AG10803 (cell line): ENCODE results near the gene AGAP1.

Source experiments
- DNase-seq: peaks from one replicate; pipeline ENCODE4 v3.0.0; 2010; ENCODE audit warnings: low read depth
- H3K4me3 ChIP-seq: 2 replicates; pipeline ENCODE4 v1.5.1; 2011; ENCODE audit warnings: mild to moderate bottlenecking, low read length, control low read depth
- TF ChIP-seq, protein P1 (sequence below): conservative IDR thresholded peaks from 2 replicates; pipeline ENCODE4 v1.5.1; 2011; ENCODE audit warnings: mild to moderate bottlenecking, low read length, control low read depth, inconsistent platforms

Gene AGAP1

DNA sequence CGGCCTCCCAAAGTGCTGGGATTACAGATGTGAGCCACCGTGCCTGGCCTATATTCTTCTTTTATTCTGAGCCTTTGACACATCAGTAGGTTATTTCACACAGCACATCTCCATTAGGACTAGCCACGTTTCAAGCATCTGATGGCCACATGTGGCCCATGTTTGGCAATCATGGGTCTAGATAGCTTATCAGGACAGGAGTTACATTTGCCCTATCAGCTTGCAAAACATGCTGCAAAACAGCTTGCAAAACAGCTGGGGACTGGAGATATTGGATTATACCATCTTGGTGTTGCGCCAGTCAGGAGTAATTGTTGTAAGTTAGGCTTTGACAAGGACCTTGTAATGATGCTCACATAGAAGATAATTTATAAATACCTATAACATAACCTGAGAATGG, 579.4 kb downstream of the AGAP1 start:
- no peak overlapping the region for H3K4me3 ChIP-seq
- TF ChIP-seq, protein P1, sequence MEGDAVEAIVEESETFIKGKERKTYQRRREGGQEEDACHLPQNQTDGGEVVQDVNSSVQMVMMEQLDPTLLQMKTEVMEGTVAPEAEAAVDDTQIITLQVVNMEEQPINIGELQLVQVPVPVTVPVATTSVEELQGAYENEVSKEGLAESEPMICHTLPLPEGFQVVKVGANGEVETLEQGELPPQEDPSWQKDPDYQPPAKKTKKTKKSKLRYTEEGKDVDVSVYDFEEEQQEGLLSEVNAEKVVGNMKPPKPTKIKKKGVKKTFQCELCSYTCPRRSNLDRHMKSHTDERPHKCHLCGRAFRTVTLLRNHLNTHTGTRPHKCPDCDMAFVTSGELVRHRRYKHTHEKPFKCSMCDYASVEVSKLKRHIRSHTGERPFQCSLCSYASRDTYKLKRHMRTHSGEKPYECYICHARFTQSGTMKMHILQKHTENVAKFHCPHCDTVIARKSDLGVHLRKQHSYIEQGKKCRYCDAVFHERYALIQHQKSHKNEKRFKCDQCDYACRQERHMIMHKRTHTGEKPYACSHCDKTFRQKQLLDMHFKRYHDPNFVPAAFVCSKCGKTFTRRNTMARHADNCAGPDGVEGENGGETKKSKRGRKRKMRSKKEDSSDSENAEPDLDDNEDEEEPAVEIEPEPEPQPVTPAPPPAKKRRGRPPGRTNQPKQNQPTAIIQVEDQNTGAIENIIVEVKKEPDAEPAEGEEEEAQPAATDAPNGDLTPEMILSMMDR: no peak
- no peak for DNase-seq

DNA sequence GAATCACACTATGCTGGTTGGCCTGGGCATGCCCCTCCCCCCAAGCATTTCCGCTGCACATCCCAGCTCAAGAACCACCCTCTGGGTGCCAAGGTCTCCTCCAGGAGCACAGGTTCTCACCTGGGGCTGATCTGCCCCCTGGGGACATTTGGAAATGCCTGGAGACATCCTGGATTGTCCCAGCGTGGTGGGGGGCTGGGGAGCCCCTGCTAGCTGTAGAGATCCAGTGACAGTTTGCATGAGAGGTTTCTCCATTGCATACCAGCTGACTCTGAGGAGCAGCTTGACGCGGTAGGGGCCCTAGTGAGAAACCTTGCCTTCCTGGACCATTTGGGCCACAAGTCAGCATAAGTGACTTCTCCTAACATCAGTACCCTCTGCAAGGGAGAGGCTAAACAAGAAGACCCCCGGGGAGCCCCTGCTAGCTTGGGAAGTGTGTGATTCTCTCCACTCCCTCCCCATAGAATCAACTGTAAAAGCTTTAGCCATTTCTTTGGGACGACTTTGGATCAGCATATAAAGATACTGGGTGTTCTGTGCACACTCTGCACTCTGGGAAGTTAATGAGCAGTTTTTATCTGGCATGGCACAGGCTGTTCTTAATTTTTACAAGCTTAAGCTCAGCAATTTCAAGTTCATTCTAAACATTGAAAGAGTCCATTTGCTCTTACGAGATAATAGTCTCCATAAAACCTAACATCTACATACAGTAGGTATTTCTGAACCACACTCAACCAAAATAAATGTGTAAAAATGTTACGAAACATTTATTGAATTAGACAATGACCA, 580.2 kb downstream of the AGAP1 start:
- no peak for DNase-seq
- TF ChIP-seq, protein P1: no peak
- H3K4me3 ChIP-seq: no peak overlapping the region

DNA sequence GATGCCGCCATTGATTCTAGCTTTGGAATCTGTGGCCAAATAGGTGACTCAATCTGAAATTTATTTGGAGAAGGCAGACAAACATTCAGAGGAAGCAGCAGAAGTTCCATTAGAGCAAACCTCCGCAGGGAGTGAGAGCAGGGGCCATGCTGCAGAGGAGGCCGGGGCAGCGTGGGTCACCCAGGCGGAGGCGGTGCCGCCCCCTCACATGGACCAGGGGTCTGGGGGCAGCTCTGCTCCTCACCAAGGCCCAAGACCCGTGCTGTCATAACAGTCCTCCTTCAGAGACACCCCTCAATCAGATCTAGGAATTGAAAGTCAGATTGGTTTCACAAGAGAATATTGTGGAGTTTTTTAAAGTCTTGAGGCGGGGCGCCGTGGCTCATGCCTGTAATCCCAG, 582.0 kb downstream of the AGAP1 start:
- no peak overlapping the region for H3K4me3 ChIP-seq
- TF ChIP-seq, protein P1: no peak
- DNase-seq: no peak

DNA sequence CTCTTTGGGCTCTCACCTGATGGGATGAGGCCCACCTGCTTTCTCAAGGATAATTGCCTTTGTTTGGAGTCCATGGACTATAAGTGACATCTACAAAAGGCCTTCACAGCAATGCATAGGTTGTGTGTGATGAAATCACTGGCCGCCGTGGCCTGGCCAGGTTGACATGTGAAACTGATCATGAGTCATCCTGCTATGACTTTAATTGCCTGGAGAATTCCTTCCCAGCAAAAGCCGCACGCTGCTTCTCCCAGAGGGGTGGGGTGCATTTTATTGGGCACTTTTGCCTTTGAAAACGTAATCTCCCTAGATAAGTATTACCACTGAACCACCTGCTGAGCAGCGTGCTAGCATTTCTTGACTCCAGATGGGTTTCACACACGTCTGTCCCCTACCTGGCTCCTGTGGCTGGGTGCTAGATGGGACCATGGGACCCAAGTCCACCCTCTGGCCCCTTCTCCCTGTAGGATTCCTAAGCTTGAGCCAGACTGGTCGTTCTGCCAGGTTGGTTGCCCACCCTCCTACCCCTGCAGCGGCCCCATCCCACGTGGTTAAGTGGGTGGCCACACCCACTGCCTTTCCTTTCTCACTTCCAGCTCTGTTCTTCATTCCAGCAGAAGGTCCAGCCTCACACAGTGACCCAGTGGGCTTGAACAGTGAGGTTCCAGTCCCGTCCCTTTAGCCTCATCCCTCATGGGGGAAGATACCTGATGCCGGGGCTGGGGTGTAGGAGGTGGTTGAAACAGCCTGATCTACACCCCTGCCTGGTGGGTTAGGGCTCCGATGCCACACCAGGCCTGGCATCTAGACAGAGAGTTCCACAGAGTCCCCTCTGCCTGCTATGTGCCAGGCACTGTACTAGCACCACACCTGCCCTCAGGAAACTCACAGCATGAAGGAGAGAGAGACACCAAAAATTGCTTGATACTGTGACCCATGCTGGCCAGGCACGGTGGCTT, 584.7 kb downstream of the AGAP1 start:
- TF ChIP-seq, protein P1: no peak
- DNase-seq: peak; percentile 84
- no peak overlapping the region for H3K4me3 ChIP-seq

DNA sequence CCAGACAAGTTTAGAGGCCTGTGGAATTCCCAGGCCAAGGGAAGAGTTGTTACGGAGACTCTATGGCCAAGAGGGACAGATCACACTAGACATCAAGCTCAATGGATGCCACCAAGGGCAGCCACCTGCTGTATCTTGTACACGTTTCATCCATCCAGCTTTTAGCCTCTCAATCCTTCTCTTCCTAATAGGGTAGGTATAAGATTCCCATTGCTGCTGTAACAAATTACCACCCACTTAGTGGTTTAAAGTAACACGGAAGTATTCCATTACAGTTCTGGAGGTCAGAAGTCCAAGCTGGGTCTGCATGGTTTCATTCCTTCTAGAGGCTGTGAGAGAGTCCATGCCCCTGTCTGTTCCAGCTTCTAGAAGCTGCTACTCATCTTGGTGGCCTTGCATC, 586.6 kb downstream of the AGAP1 start:
- TF ChIP-seq, protein P1: no peak
- no peak overlapping the region for H3K4me3 ChIP-seq
- DNase-seq: no peak

DNA sequence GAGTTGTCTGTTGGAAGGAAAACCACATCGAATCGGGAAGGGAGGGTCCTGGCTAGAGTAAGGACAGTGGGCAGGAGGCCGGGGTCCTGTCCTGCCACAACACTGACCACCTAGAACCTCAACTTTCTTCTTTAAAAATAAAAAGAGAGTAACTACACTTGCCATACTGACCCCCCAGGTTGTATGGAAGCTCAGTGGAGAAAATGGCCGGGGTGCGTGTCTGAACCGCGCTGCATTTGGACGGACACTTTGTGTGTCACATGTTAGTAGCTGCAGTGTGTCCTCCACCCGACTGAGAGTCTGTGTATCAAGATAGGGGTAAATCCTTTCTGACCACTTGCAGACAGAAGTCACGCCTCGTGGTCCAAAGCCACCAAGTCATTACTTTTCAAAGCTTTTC, 587.3 kb downstream of the AGAP1 start:
- DNase-seq: no peak
- TF ChIP-seq, protein P1: no peak
- H3K4me3 ChIP-seq: no peak overlapping the region
